GM23338 (cell line): Measurements from ENCODE around the gene JUP. TPM values are rescaled to one million over a fixed set of nuclear protein-coding genes. Genes with fewer than 3 reads are reported as not detected.

ENCODE experiments used
- ATAC-seq: fragments of 200-7000 bp; cut with Tn5 transposase; 3 replicates; pipeline ENCODE4 v1.9.1; 2020
- DNase-seq: peaks from one replicate; pipeline ENCODE4 v3.0.0-alpha.2; 2015; ENCODE audit warnings: low spot score
- H2AFZ ChIP-seq: fragments of 200-600 bp; sonication (generic); 2 replicates; pipeline ENCODE4 v1.8.0; 2016; ENCODE audit warnings: antibody characterized with exemption, mild to moderate bottlenecking, moderate library complexity
- H3F3A ChIP-seq: fragments of 200-600 bp; sonication (generic); replicated peaks from 2 replicates; pipeline ENCODE4 v1.8.0; 2017; ENCODE audit warnings: antibody characterized with exemption, mixed run types, low read depth
- H3K27ac ChIP-seq: fragments of 200-600 bp; sonication (generic); 2 replicates; pipeline ENCODE4 v1.6.1; 2016; ENCODE audit warnings: low read depth
- H3K27me3 ChIP-seq: fragments of 200-600 bp; sonication (generic); 2 replicates; pipeline ENCODE4 v1.8.0; 2016; ENCODE audit warnings: mild to moderate bottlenecking, mixed run types, moderate library complexity; ENCODE audit not compliant: insufficient read depth
- H3K36me3 ChIP-seq: fragments of 200-600 bp; sonication (generic); 2 replicates; pipeline ENCODE4 v1.8.0; 2016; ENCODE audit warnings: mild to moderate bottlenecking; ENCODE audit not compliant: insufficient read depth
- H3K4me1 ChIP-seq: fragments of 200-600 bp; sonication (generic); 2 replicates; pipeline ENCODE4 v1.8.0; 2016; ENCODE audit warnings: mild to moderate bottlenecking, moderate library complexity; ENCODE audit not compliant: insufficient read depth
- H3K4me2 ChIP-seq: fragments of 200-600 bp; sonication (generic); 2 replicates; pipeline ENCODE4 v1.7.1; 2017; ENCODE audit warnings: mixed run types
- H3K4me3 ChIP-seq: fragments of 200-600 bp; sonication (generic); 2 replicates; pipeline ENCODE4 v1.6.1; 2016; ENCODE audit warnings: mixed run types
- H3K79me2 ChIP-seq: fragments of 200-600 bp; sonication (generic); replicated peaks from 2 replicates; pipeline ENCODE4 v1.8.0; 2017; ENCODE audit warnings: mild to moderate bottlenecking; ENCODE audit not compliant: insufficient read depth
- H3K9me2 ChIP-seq: fragments of 200-600 bp; sonication (generic); 2 replicates; pipeline ENCODE4 v1.8.0; 2017; ENCODE audit not compliant: insufficient read depth
- H4K20me1 ChIP-seq: fragments of 200-600 bp; sonication (generic); replicated peaks from 2 replicates; pipeline ENCODE4 v1.8.0; 2017; ENCODE audit warnings: mild to moderate bottlenecking; ENCODE audit not compliant: insufficient read depth
- H3K27ac Mint-ChIP-seq: 2 replicates; pipeline ENCODE4 v1.8.0; 2020; ENCODE audit warnings: inconsistent platforms, mild to moderate bottlenecking, moderate library complexity, mixed read lengths
- H3K27me3 Mint-ChIP-seq: 3 replicates; pipeline ENCODE4 v1.8.0; 2022; ENCODE audit warnings: low read depth, mild to moderate bottlenecking, moderate library complexity, mixed read lengths, inconsistent platforms; ENCODE audit not compliant: insufficient read depth, poor library complexity
- H3K36me3 Mint-ChIP-seq: 3 replicates; pipeline ENCODE4 v1.8.0; 2021; ENCODE audit warnings: low read depth, mild to moderate bottlenecking, inconsistent platforms, moderate library complexity, mixed read lengths
- H3K4me1 Mint-ChIP-seq: 3 replicates; pipeline ENCODE4 v1.8.0; 2020; ENCODE audit warnings: mild to moderate bottlenecking, inconsistent platforms, mixed read lengths
- H3K4me3 Mint-ChIP-seq: 3 replicates; pipeline ENCODE4 v1.8.0; 2021; ENCODE audit warnings: moderate library complexity, mild to moderate bottlenecking, inconsistent platforms, mixed read lengths
- H3K9me3 Mint-ChIP-seq: 3 replicates; pipeline ENCODE4 v1.8.0; 2020; ENCODE audit warnings: moderate library complexity, mild to moderate bottlenecking, inconsistent platforms, mixed read lengths
- JUNB ChIP-seq: IDR thresholded peaks from one replicate; pipeline ENCODE4 v1.6.1; 2016; ENCODE audit warnings: antibody characterized with exemption; ENCODE audit not compliant: unreplicated experiment
- NANOG ChIP-seq: IDR thresholded peaks from 2 replicates; pipeline ENCODE4 v1.6.1; 2016; ENCODE audit warnings: antibody characterized with exemption, borderline replicate concordance
- POLR2AphosphoS5 ChIP-seq: IDR thresholded peaks from 2 replicates; pipeline ENCODE4 v1.6.1; 2016; ENCODE audit warnings: antibody characterized with exemption, low read depth
- STAT1 ChIP-seq: IDR thresholded peaks from one replicate; pipeline ENCODE4 v1.6.1; 2016; ENCODE audit warnings: antibody characterized with exemption; ENCODE audit not compliant: unreplicated experiment
- ZNF114 ChIP-seq: fragments of 250-450 bp; sonication (Bioruptor Pico); IDR thresholded peaks from 2 replicates; pipeline ENCODE4 v1.5.0; 2020; ENCODE audit warnings: mild to moderate bottlenecking, moderate library complexity
- polyA plus RNA-seq: library from polyadenylated mRNA; unstranded; fragments of >200 nt; fragmentation: Nextera tagmentation; extraction: Ambion mirVana; gene quantifications from 2 replicates; pipeline ENCODE4 v1.2.1, GENCODE V29; 2016
- total RNA-seq: library from RNA; depleted of rRNA; stranded (reverse); fragments of >200 nt; shearing (Covaris generic); gene quantifications from 2 replicates; pipeline ENCODE4 v1.2.3, GENCODE V29; 2014
- TF ChIP-seq, protein P1 (sequence below): IDR thresholded peaks from 2 replicates; pipeline ENCODE4 v1.6.1; 2016; ENCODE audit warnings: antibody characterized with exemption
- TF ChIP-seq, protein P2 (sequence below): IDR thresholded peaks from one replicate; pipeline ENCODE4 v1.6.1; 2018; ENCODE audit warnings: antibody characterized with exemption; ENCODE audit not compliant: unreplicated experiment
- TF ChIP-seq, protein P3 (sequence below), 2 experiments: fragments of 200-600 bp in 1 of 2; sonication (generic) in 1 of 2; conservative IDR thresholded peaks; 2 replicates each; pipeline versions ENCODE4 v1.5.1 to v1.6.1; 2016 to 2017; ENCODE audit warnings: antibody characterized with exemption in 2 of 2, low read depth in 2 of 2, mild to moderate bottlenecking in 2 of 2, moderate library complexity in 1 of 2
- TF ChIP-seq, protein P4 (sequence below): fragments of 250-450 bp; sonication (Bioruptor Pico); IDR thresholded peaks from 2 replicates; pipeline ENCODE4 v1.5.0; 2020; ENCODE audit warnings: mild to moderate bottlenecking, moderate library complexity

The JUP gene
- total and polyA plus RNA-seq, 2 experiments from 2014 or later: 45.5 to 177 TPM

DNA sequence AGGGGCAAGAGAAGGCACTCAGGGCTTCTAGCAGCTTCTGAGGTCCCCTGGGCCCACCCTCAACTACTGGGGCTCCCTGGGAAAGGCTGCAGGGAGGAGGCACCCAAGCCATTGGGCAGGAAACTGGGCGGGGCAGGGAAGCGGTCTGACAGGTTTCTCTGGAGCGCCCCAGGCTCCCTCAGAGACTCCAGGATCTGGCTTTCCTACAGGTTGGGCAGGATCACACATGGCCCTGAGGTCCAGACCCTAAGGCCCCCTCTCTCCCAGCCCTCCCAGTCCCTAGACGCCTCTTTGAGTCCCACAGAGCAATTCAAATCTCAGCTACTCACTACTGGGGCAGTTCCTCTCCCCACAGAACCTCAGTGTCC lies 14.3 kb downstream of the JUP start (continued):
- TF ChIP-seq POLR2AphosphoS5 (0 out of 2 replicates have a peak, but pooled peaks have one; percentile 13), JUNB (no peak), ZNF114 (no peak)
- TF ChIP-seq, protein P1, sequence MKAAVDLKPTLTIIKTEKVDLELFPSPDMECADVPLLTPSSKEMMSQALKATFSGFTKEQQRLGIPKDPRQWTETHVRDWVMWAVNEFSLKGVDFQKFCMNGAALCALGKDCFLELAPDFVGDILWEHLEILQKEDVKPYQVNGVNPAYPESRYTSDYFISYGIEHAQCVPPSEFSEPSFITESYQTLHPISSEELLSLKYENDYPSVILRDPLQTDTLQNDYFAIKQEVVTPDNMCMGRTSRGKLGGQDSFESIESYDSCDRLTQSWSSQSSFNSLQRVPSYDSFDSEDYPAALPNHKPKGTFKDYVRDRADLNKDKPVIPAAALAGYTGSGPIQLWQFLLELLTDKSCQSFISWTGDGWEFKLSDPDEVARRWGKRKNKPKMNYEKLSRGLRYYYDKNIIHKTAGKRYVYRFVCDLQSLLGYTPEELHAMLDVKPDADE: no peak

DNA sequence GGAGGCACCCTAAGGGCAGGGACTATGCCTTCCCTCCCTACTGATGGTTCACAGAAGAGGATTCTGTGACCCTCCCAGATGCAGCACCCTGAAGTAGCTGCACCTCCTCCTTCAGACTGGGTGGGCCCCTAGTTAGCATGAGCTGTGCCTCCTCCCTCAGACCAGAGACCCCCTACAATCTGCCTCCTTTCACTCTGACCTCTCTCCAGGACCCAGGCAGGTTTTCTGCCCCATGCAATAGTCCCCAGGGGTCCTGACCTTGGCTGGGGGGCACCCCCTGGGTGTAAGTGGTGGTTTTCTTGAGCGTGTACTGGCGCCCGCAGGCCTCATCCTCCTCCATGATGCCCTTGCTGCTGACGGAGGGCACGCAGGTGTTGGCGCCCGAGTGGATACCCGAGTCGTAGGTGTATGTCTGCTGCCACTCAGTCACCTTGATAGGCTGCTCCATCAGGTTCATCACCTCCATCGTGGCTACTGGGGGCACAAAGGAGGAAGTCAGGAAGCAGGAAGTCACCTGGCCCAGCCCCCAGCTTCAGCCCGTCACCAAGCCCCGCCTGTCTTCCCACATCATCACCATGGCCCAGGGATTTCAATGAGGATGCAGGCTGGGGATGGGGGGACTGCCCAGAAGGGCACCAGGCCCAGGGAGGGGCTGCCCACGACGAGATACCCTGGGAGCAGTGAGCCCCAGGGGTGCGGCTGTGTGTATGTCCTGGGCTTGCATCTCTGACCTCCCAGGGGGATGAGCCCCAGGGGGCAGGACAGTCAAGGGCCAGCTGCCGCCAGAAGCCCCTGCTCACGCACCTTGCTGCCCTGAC lies 14.9 kb downstream of the JUP start:
- H3K79me2 ChIP-seq: peaks cover 27% of the 10 kb centered on the region
- no peaks in the 10 kb centered on the region; the same call in none of the 2 replicates for H4K20me1 ChIP-seq
- Mint-ChIP-seq H3K4me1 (peaks cover 46% of the 10 kb centered on the region), H3K27me3 (peaks cover 13% of the 10 kb centered on the region), H3K4me3 (no peak overlapping the region; the same call in 2 of the 3 replicates), H3K36me3 (peaks cover 58% of the 10 kb centered on the region), H3K27ac (peak overlapping the region; percentile 95), H3K9me3 (no peaks in the 10 kb centered on the region)
- no peak for ATAC-seq
- H3K27me3 ChIP-seq: no peaks in the 10 kb centered on the region
- H3F3A ChIP-seq: 0 out of 2 replicates have a peak, but pooled peaks cover 12% of the 10 kb centered on the region
- DNase-seq: no peak
- peaks cover 43% of the 10 kb centered on the region for H3K4me1 ChIP-seq
- H3K4me2 ChIP-seq: peak overlapping the region; percentile 68
- no peak overlapping the region for H3K4me3 ChIP-seq
- H3K9me2 ChIP-seq: no peaks in the 10 kb centered on the region
- H3K27ac ChIP-seq: 0 out of 2 replicates have a peak overlapping the region, but pooled peaks have one; percentile 19
- H3K36me3 ChIP-seq: peaks cover 7% of the 10 kb centered on the region
- H2AFZ ChIP-seq: no peak overlapping the region
- TF ChIP-seq, protein P2, sequence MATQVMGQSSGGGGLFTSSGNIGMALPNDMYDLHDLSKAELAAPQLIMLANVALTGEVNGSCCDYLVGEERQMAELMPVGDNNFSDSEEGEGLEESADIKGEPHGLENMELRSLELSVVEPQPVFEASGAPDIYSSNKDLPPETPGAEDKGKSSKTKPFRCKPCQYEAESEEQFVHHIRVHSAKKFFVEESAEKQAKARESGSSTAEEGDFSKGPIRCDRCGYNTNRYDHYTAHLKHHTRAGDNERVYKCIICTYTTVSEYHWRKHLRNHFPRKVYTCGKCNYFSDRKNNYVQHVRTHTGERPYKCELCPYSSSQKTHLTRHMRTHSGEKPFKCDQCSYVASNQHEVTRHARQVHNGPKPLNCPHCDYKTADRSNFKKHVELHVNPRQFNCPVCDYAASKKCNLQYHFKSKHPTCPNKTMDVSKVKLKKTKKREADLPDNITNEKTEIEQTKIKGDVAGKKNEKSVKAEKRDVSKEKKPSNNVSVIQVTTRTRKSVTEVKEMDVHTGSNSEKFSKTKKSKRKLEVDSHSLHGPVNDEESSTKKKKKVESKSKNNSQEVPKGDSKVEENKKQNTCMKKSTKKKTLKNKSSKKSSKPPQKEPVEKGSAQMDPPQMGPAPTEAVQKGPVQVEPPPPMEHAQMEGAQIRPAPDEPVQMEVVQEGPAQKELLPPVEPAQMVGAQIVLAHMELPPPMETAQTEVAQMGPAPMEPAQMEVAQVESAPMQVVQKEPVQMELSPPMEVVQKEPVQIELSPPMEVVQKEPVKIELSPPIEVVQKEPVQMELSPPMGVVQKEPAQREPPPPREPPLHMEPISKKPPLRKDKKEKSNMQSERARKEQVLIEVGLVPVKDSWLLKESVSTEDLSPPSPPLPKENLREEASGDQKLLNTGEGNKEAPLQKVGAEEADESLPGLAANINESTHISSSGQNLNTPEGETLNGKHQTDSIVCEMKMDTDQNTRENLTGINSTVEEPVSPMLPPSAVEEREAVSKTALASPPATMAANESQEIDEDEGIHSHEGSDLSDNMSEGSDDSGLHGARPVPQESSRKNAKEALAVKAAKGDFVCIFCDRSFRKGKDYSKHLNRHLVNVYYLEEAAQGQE: no peak
- TF ChIP-seq, protein P3, sequence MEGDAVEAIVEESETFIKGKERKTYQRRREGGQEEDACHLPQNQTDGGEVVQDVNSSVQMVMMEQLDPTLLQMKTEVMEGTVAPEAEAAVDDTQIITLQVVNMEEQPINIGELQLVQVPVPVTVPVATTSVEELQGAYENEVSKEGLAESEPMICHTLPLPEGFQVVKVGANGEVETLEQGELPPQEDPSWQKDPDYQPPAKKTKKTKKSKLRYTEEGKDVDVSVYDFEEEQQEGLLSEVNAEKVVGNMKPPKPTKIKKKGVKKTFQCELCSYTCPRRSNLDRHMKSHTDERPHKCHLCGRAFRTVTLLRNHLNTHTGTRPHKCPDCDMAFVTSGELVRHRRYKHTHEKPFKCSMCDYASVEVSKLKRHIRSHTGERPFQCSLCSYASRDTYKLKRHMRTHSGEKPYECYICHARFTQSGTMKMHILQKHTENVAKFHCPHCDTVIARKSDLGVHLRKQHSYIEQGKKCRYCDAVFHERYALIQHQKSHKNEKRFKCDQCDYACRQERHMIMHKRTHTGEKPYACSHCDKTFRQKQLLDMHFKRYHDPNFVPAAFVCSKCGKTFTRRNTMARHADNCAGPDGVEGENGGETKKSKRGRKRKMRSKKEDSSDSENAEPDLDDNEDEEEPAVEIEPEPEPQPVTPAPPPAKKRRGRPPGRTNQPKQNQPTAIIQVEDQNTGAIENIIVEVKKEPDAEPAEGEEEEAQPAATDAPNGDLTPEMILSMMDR (conservative IDR thresholded peaks at IDR 0.05; ENCODE audit: low read depth in 2 of 2): no peak
- TF ChIP-seq POLR2AphosphoS5: no peak
- TF ChIP-seq STAT1: no peak
- TF ChIP-seq ZNF114: no peak
- TF ChIP-seq NANOG: no peak
- TF ChIP-seq, protein P4, sequence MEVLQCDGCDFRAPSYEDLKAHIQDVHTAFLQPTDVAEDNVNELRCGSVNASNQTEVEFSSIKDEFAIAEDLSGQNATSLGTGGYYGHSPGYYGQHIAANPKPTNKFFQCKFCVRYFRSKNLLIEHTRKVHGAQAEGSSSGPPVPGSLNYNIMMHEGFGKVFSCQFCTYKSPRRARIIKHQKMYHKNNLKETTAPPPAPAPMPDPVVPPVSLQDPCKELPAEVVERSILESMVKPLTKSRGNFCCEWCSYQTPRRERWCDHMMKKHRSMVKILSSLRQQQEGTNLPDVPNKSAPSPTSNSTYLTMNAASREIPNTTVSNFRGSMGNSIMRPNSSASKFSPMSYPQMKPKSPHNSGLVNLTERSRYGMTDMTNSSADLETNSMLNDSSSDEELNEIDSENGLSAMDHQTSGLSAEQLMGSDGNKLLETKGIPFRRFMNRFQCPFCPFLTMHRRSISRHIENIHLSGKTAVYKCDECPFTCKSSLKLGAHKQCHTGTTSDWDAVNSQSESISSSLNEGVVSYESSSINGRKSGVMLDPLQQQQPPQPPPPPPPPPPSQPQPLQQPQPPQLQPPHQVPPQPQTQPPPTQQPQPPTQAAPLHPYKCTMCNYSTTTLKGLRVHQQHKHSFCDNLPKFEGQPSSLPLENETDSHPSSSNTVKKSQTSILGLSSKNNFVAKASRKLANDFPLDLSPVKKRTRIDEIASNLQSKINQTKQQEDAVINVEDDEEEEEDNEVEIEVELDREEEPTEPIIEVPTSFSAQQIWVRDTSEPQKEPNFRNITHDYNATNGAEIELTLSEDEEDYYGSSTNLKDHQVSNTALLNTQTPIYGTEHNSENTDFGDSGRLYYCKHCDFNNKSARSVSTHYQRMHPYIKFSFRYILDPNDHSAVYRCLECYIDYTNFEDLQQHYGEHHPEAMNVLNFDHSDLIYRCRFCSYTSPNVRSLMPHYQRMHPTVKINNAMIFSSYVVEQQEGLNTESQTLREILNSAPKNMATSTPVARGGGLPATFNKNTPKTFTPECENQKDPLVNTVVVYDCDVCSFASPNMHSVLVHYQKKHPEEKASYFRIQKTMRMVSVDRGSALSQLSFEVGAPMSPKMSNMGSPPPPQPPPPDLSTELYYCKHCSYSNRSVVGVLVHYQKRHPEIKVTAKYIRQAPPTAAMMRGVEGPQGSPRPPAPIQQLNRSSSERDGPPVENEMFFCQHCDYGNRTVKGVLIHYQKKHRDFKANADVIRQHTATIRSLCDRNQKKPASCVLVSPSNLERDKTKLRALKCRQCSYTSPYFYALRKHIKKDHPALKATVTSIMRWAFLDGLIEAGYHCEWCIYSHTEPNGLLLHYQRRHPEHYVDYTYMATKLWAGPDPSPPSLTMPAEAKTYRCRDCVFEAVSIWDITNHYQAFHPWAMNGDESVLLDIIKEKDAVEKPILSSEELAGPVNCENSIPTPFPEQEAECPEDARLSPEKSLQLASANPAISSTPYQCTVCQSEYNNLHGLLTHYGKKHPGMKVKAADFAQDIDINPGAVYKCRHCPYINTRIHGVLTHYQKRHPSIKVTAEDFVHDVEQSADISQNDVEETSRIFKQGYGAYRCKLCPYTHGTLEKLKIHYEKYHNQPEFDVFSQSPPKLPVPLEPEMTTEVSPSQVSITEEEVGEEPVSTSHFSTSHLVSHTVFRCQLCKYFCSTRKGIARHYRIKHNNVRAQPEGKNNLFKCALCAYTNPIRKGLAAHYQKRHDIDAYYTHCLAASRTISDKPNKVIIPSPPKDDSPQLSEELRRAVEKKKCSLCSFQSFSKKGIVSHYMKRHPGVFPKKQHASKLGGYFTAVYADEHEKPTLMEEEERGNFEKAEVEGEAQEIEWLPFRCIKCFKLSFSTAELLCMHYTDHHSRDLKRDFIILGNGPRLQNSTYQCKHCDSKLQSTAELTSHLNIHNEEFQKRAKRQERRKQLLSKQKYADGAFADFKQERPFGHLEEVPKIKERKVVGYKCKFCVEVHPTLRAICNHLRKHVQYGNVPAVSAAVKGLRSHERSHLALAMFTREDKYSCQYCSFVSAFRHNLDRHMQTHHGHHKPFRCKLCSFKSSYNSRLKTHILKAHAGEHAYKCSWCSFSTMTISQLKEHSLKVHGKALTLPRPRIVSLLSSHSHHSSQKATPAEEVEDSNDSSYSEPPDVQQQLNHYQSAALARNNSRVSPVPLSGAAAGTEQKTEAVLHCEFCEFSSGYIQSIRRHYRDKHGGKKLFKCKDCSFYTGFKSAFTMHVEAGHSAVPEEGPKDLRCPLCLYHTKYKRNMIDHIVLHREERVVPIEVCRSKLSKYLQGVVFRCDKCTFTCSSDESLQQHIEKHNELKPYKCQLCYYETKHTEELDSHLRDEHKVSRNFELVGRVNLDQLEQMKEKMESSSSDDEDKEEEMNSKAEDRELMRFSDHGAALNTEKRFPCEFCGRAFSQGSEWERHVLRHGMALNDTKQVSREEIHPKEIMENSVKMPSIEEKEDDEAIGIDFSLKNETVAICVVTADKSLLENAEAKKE (CRISPR knock-in tag): no peak
- TF ChIP-seq JUNB: no peak
- TF ChIP-seq, protein P1: no peak
